ENCODE results near the gene FAM83C.

FAM83C gene

GRCh38 chr20:35300469-35301262, 8.4 kb upstream of the FAM83C start:
- TF ChIP-seq CTCF (IDR thresholded peaks at IDR 0.05), result no peak

GRCh38 chr20:35299780-35300179, 7.6 kb upstream of the FAM83C start:
- no peak for TF ChIP-seq CTCF (IDR thresholded peaks at IDR 0.05)

- no peak for TF ChIP-seq CTCF (IDR thresholded peaks at IDR 0.05)
Measured at GRCh38 chr20:35298264-35298663, 6.0 kb upstream of the FAM83C start.

- TF ChIP-seq CTCF (IDR thresholded peaks at IDR 0.05), result no peak
Measured at GRCh38 chr20:35297740-35298139, 5.5 kb upstream of the FAM83C start.

GRCh38 chr20:35297155-35297554, 4.9 kb upstream of the FAM83C start:
- no peak for TF ChIP-seq CTCF (IDR thresholded peaks at IDR 0.05)

- no peak for TF ChIP-seq CTCF (IDR thresholded peaks at IDR 0.05)
Measured at GRCh38 chr20:35296101-35296554, 3.9 kb upstream of the FAM83C start.

- TF ChIP-seq CTCF (IDR thresholded peaks at IDR 0.05), result no peak
Measured at GRCh38 chr20:35295674-35296073, 3.4 kb upstream of the FAM83C start.
